ENCODE data around the gene RCOR1. TPM values are rescaled to one million over a fixed set of nuclear protein-coding genes. Genes with fewer than 3 reads are reported as not detected.

RCOR1 gene
- polyA plus RNA-seq, 2 of the 4 experiments (the other 2 are of a cell fraction), result 17.7 to 24.7 TPM

DNA sequence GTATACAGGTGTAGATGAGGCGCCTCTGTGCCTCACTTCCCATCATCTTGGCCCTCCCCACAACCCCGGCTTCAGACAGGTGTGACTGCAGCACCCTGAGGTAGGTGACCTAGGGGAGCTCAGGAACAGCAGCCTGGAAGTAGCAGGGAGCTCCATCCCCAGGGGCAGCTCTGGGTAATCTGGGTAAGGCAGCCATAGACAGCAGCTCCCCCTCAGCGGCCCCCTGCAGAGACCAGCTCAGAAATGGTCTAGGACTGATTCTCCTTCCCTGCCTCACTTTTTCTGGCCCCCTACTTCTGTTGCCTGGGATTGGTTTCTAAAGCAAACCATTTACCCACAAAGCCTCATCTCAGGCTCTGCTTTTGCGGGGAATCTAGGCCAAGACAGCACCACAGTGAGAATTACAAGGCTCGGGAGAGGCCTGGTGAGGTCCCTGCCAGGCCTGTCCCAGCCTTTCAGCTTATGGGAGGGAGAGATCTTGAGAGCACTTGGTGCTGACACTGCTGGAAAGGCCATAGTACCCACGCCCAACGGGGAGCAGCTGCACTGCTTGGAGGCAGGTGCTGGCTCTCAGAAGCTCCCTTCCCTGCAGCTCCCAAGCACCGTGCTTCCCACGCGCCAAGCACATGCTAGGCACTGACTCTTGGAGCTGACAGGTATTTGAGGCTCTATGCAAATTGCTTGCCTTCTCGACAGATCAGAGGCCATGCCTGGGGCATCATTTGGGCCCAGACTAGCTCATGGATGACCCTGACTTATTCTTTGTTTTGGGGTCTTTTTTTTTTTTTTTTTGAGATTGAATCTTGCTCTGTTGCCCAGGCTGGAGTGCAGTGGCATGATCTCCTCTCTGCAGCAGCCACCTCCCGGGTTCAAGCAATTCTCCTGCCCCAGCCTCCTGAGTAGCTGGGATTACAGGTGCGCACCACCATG is 139.7 kb downstream of the RCOR1 start:
- no peak overlapping the region for H3K4me3 ChIP-seq
- ChIA-PET CTCF (interaction anchor here (0.7 to 2.0 kb wide), 6 partner anchors 9 to 1000 kb away, joined by 3 to 10 read pairs (median 4); no protein-coding TSS in a partner anchor), POLR2A (no interaction called here)
- H3K4me2 ChIP-seq, result no peak overlapping the region
- DNase-seq (ENCODE audit: low read depth in 1 of 2, low spot score in 1 of 2) (no peak), FAIRE-seq (no peak), ATAC-seq (peak in 1 of 2 experiments; percentile 33; a peak in 4 of 6 replicates)
- no peaks in the 10 kb centered on the region for H3K9me3 ChIP-seq
- TF ChIP-seq HOXB5 (CRISPR knock-in tag; IDR thresholded peaks at IDR 0.05), result no peak
- TF ChIP-seq RAD21 (conservative IDR thresholded peaks at IDR 0.05 in 1 of 2, IDR thresholded peaks at IDR 0.05 in 1 of 2), result no peak
- no peak for TF ChIP-seq SMC3 (IDR thresholded peaks at IDR 0.05)
- no peak for TF ChIP-seq ZC3H11A (IDR thresholded peaks at IDR 0.05)
- TF ChIP-seq FOSB (CRISPR knock-in tag; IDR thresholded peaks at IDR 0.05), result no peak
- no peak for TF ChIP-seq ZNF302 (CRISPR knock-in tag; IDR thresholded peaks at IDR 0.05)
- TF ChIP-seq RFX5 (IDR thresholded peaks at IDR 0.05), result no peak
- TF ChIP-seq, protein P1, sequence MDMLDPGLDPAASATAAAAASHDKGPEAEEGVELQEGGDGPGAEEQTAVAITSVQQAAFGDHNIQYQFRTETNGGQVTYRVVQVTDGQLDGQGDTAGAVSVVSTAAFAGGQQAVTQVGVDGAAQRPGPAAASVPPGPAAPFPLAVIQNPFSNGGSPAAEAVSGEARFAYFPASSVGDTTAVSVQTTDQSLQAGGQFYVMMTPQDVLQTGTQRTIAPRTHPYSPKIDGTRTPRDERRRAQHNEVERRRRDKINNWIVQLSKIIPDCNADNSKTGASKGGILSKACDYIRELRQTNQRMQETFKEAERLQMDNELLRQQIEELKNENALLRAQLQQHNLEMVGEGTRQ (IDR thresholded peaks at IDR 0.05), result no peak
- TF ChIP-seq, protein P2, sequence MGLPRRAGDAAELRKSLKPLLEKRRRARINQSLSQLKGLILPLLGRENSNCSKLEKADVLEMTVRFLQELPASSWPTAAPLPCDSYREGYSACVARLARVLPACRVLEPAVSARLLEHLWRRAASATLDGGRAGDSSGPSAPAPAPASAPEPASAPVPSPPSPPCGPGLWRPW (IDR thresholded peaks at IDR 0.05), result no peak
- TF ChIP-seq, protein P3, sequence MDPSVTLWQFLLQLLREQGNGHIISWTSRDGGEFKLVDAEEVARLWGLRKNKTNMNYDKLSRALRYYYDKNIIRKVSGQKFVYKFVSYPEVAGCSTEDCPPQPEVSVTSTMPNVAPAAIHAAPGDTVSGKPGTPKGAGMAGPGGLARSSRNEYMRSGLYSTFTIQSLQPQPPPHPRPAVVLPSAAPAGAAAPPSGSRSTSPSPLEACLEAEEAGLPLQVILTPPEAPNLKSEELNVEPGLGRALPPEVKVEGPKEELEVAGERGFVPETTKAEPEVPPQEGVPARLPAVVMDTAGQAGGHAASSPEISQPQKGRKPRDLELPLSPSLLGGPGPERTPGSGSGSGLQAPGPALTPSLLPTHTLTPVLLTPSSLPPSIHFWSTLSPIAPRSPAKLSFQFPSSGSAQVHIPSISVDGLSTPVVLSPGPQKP (IDR thresholded peaks at IDR 0.05; ENCODE audit: low read depth, low read length), result no peak
- TF ChIP-seq, protein P4, sequence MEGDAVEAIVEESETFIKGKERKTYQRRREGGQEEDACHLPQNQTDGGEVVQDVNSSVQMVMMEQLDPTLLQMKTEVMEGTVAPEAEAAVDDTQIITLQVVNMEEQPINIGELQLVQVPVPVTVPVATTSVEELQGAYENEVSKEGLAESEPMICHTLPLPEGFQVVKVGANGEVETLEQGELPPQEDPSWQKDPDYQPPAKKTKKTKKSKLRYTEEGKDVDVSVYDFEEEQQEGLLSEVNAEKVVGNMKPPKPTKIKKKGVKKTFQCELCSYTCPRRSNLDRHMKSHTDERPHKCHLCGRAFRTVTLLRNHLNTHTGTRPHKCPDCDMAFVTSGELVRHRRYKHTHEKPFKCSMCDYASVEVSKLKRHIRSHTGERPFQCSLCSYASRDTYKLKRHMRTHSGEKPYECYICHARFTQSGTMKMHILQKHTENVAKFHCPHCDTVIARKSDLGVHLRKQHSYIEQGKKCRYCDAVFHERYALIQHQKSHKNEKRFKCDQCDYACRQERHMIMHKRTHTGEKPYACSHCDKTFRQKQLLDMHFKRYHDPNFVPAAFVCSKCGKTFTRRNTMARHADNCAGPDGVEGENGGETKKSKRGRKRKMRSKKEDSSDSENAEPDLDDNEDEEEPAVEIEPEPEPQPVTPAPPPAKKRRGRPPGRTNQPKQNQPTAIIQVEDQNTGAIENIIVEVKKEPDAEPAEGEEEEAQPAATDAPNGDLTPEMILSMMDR (IDR thresholded peaks at IDR 0.05), result no peak
- TF ChIP-seq ZSCAN20 (CRISPR knock-in tag; IDR thresholded peaks at IDR 0.05), result no peak
- no peak for TF ChIP-seq JUNB (IDR thresholded peaks at IDR 0.05)
- no peak for TF ChIP-seq FOXS1 (CRISPR knock-in tag; IDR thresholded peaks at IDR 0.05)
- TF ChIP-seq HEYL (CRISPR knock-in tag; IDR thresholded peaks at IDR 0.05), result no peak
- H3K4me1 ChIP-seq, result no peaks in the 10 kb centered on the region
- 94% methylated on average over 13 of the region's 13 CpGs for WGBS (ENCODE audit: missing lambda C conversion rate)
- no peak overlapping the region for H3K27ac ChIP-seq

DNA sequence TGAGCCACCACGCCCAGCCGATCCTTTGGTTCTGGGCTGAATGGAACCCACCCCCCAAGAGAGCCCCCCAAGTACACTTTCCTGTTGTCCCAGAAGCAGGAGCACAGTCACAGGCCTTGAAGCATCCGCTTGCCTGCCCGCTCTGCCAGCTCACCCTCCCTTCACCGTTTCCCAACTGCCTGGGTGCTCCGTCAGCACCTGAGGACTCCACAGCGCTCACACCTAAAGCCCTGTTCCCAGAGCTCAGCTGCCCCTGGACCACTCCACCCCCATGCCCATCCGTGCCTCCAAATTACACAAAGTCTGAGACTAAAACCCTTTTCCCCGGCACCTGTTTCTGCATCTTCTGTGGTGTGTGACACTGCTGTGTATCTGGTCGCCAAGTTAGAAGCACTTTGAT is 140.5 kb downstream of the RCOR1 start:
- FAIRE-seq, result no peak
- 98% methylated on average over 10 of the region's 10 CpGs for WGBS (ENCODE audit: missing lambda C conversion rate)
- Histone ChIP-seq H3K4me3 (no peak overlapping the region), H3K4me2 (no peak overlapping the region), H3K9me3 (no peaks in the 10 kb centered on the region), H3K4me1 (no peaks in the 10 kb centered on the region), H3K27ac (no peak overlapping the region)
- CTCF ChIA-PET, result interaction anchor here (0.8 to 2.0 kb wide), 2 partner anchors 15 to 38 kb away, joined by 4 to 10 read pairs; no protein-coding TSS in a partner anchor
- no peak for TF ChIP-seq GATA3 (IDR thresholded peaks at IDR 0.05; ENCODE audit: borderline replicate concordance)
- no peak for TF ChIP-seq TFCP2L1 (CRISPR knock-in tag; IDR thresholded peaks at IDR 0.05)
- TF ChIP-seq, protein P3 (IDR thresholded peaks at IDR 0.05; ENCODE audit: low read depth, low read length), result no peak
- TF ChIP-seq BHLHE40 (IDR thresholded peaks at IDR 0.05; ENCODE audit: low read depth, low read length), result no peak
- TF ChIP-seq EP300 (IDR thresholded peaks at IDR 0.05), result no peak
- TF ChIP-seq HEYL (CRISPR knock-in tag; IDR thresholded peaks at IDR 0.05), result no peak
- TF ChIP-seq CEBPB (IDR thresholded peaks at IDR 0.05), result no peak
- TF ChIP-seq CHD2 (IDR thresholded peaks at IDR 0.05; ENCODE audit: low read length, partially characterized antibody), result no peak
- TF ChIP-seq MYC (IDR thresholded peaks at IDR 0.05; ENCODE audit: borderline replicate concordance, low read length), result no peak
- TF ChIP-seq TP53 (CRISPR knock-in tag; IDR thresholded peaks at IDR 0.05), result no peak
- no peak for TF ChIP-seq PHF8 (IDR thresholded peaks at IDR 0.05; ENCODE audit: borderline replicate concordance, low read depth)
- TF ChIP-seq NPAS2 (CRISPR knock-in tag; IDR thresholded peaks at IDR 0.05; ENCODE audit: borderline replicate concordance), result no peak
- TF ChIP-seq KDM5A (IDR thresholded peaks at IDR 0.05), result no peak
- no peak for ATAC-seq
- DNase-seq (ENCODE audit: low read depth in 1 of 2, low spot score in 1 of 2), result no peak
- POLR2A ChIA-PET, result no interaction called here

Measured in A549 (cell line).